Measurements from ENCODE around the gene SPC24. TPM values are rescaled to one million over a fixed set of nuclear protein-coding genes. Genes with fewer than 3 reads are reported as not detected.

SPC24 gene
- total RNA-seq, 1 experiment from 2014 or later = 44.8 TPM

DNA sequence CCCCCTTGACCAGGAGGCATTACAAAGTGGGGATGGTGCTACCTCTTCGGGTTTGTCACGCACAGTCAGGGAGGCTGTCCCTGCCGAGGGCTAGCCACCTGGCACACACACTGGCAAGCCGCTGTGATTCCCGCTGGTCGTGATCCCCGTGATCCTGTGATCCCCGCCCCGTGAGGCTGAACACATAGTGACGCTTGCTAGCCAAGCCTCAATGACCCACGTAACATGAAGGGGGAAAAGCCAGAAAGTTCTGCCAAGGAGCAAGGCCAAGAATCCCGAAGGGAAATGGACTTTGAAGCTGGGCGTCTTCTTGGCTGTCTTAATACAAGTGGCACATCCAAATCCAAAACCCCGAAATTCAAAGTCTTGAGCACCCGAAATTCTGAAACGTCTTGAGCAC lies 52.6 kb downstream of the SPC24 start:
- no peaks in the 10 kb centered on the region for H3K4me1 Mint-ChIP-seq (ENCODE audit: low read depth, unreplicated experiment)
- POLR2A ChIA-PET = no interaction called here
- Histone ChIP-seq H3K9me3 (no peaks in the 10 kb centered on the region), H3K4me3 (ENCODE audit: low read depth, low read length) (no peak overlapping the region), H3K27me3 (replicated peaks; ENCODE audit: control insufficient read depth, insufficient read depth, low read length) (no peaks in the 10 kb centered on the region), H3K36me3 (ENCODE audit: control insufficient read depth, insufficient read depth, low read length) (peaks cover 13% of the 10 kb centered on the region), H3K4me1 (no peaks in the 10 kb centered on the region)
- intact Hi-C loops (cut with micrococcal nuclease; ENCODE audit: unreplicated experiment) = no loop called here
- BruUV-seq (replicated peaks) = no TSS peak
- H3K4me3 Mint-ChIP-seq (ENCODE audit: unreplicated experiment) = no peak overlapping the region
- peaks cover 98% of the 10 kb centered on the region for H3K36me3 Mint-ChIP-seq (ENCODE audit: insufficient read depth, unreplicated experiment)
- CTCF ChIA-PET = no interaction called here
- peak overlapping the region; percentile 39 for H3K27ac Mint-ChIP-seq (ENCODE audit: unreplicated experiment)
- TF ChIP-seq, protein P1, sequence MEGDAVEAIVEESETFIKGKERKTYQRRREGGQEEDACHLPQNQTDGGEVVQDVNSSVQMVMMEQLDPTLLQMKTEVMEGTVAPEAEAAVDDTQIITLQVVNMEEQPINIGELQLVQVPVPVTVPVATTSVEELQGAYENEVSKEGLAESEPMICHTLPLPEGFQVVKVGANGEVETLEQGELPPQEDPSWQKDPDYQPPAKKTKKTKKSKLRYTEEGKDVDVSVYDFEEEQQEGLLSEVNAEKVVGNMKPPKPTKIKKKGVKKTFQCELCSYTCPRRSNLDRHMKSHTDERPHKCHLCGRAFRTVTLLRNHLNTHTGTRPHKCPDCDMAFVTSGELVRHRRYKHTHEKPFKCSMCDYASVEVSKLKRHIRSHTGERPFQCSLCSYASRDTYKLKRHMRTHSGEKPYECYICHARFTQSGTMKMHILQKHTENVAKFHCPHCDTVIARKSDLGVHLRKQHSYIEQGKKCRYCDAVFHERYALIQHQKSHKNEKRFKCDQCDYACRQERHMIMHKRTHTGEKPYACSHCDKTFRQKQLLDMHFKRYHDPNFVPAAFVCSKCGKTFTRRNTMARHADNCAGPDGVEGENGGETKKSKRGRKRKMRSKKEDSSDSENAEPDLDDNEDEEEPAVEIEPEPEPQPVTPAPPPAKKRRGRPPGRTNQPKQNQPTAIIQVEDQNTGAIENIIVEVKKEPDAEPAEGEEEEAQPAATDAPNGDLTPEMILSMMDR (IDR thresholded peaks at IDR 0.05; ENCODE audit: insufficient read depth in 1 of 2, low read depth in 1 of 2, low read length in 1 of 2, severe bottlenecking in 1 of 2, unreplicated experiment in 1 of 2) = no peak
- H3K9me3 Mint-ChIP-seq (ENCODE audit: unreplicated experiment) = no peaks in the 10 kb centered on the region
- no peak for DNase-seq
- H3K27me3 Mint-ChIP-seq (ENCODE audit: insufficient read depth, unreplicated experiment) = no peaks in the 10 kb centered on the region

DNA sequence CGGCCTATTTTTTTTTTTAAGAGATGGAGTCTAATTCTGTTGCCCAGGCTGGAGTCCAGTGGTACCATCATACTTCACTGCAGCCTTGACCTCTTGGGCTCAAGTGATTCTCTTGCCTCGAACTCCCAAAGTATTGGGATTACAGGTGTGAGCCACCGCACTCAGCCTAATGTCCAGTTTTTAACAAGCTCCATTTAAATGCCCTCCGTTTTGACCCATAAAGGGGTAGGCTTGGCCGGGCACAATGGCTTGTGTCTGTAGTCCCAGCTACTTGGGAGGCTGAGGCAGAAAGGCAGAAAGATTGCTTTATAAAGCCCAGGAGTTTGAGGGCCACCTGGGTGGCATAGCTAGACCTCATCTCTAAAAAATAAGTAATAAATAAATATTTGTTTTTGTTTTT lies 54.5 kb downstream of the SPC24 start:
- peaks cover 2% of the 10 kb centered on the region; the same call in 1 of the 2 replicates for H3K4me1 ChIP-seq
- H3K27ac Mint-ChIP-seq (ENCODE audit: unreplicated experiment) = no peak overlapping the region
- no peaks in the 10 kb centered on the region for H3K27me3 ChIP-seq (replicated peaks; ENCODE audit: control insufficient read depth, insufficient read depth, low read length)
- no TSS peak for BruUV-seq (replicated peaks)
- no peak overlapping the region for H3K4me3 Mint-ChIP-seq (ENCODE audit: unreplicated experiment)
- DNase-seq = no peak
- peaks cover 96% of the 10 kb centered on the region for H3K36me3 Mint-ChIP-seq (ENCODE audit: insufficient read depth, unreplicated experiment)
- H3K9me3 Mint-ChIP-seq (ENCODE audit: unreplicated experiment) = no peaks in the 10 kb centered on the region
- intact Hi-C loops (cut with micrococcal nuclease; ENCODE audit: unreplicated experiment) = no loop called here
- ChIA-PET POLR2A (no interaction called here), CTCF (interaction anchor here (0.7 kb wide), 1 partner anchor 54 kb away, joined by 6 read pairs; no protein-coding TSS in a partner anchor)
- TF ChIP-seq, protein P1 (IDR thresholded peaks at IDR 0.05; ENCODE audit: insufficient read depth in 1 of 2, low read depth in 1 of 2, low read length in 1 of 2, severe bottlenecking in 1 of 2, unreplicated experiment in 1 of 2) = no peak
- no peaks in the 10 kb centered on the region for H3K27me3 Mint-ChIP-seq (ENCODE audit: insufficient read depth, unreplicated experiment)
- H3K4me3 ChIP-seq (ENCODE audit: low read depth, low read length) = no peak overlapping the region
- no peaks in the 10 kb centered on the region for H3K9me3 ChIP-seq
- H3K36me3 ChIP-seq (ENCODE audit: control insufficient read depth, insufficient read depth, low read length) = peaks cover 12% of the 10 kb centered on the region
- H3K4me1 Mint-ChIP-seq (ENCODE audit: low read depth, unreplicated experiment) = no peaks in the 10 kb centered on the region

DNA sequence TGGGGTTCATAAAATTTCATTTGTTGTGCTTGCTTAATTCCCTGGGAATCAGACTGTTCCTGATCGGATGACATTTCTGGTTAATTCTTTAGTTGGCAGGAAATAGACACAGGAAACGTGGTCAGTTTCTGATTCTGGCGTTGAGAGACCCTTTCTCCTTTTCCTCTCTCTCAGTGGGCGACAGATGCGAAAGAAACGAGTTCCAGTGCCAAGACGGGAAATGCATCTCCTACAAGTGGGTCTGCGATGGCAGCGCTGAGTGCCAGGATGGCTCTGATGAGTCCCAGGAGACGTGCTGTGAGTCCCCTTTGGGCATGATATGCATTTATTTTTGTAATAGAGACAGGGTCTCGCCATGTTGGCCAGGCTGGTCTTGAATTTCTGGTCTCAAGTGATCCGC lies 55.5 kb downstream of the SPC24 start:
- POLR2A ChIA-PET = no interaction called here

More for the DNA sequence above, 55.5 kb downstream of the SPC24 start:
- H3K4me3 ChIP-seq (ENCODE audit: low read depth, low read length) = no peak overlapping the region
- CTCF ChIA-PET = no interaction called here
- H3K36me3 ChIP-seq (ENCODE audit: control insufficient read depth, insufficient read depth, low read length) = peaks cover 13% of the 10 kb centered on the region
- no peaks in the 10 kb centered on the region for H3K27me3 ChIP-seq (replicated peaks; ENCODE audit: control insufficient read depth, insufficient read depth, low read length)
- Mint-ChIP-seq H3K4me3 (ENCODE audit: unreplicated experiment) (no peak overlapping the region), H3K27me3 (ENCODE audit: insufficient read depth, unreplicated experiment) (no peaks in the 10 kb centered on the region), H3K9me3 (ENCODE audit: unreplicated experiment) (no peaks in the 10 kb centered on the region), H3K27ac (ENCODE audit: unreplicated experiment) (no peak overlapping the region), H3K36me3 (ENCODE audit: insufficient read depth, unreplicated experiment) (peaks cover 96% of the 10 kb centered on the region), H3K4me1 (ENCODE audit: low read depth, unreplicated experiment) (peaks cover 2% of the 10 kb centered on the region)
- BruUV-seq (replicated peaks) = no TSS peak
- H3K4me1 ChIP-seq = peaks cover 13% of the 10 kb centered on the region
- TF ChIP-seq, protein P1 (IDR thresholded peaks at IDR 0.05; ENCODE audit: insufficient read depth in 1 of 2, low read depth in 1 of 2, low read length in 1 of 2, severe bottlenecking in 1 of 2, unreplicated experiment in 1 of 2) = no peak
- no peak for DNase-seq
- intact Hi-C loops (cut with micrococcal nuclease; ENCODE audit: unreplicated experiment) = no loop called here
- no peaks in the 10 kb centered on the region for H3K9me3 ChIP-seq
